ENCODE data around the gene ABCC1. TPM values are rescaled to one million over a fixed set of nuclear protein-coding genes. Genes with fewer than 3 reads are reported as not detected.

Gene ABCC1
- total and polyA plus RNA-seq, 2 donors from 2014 or later = 4.6 to 29.7 TPM

DNA sequence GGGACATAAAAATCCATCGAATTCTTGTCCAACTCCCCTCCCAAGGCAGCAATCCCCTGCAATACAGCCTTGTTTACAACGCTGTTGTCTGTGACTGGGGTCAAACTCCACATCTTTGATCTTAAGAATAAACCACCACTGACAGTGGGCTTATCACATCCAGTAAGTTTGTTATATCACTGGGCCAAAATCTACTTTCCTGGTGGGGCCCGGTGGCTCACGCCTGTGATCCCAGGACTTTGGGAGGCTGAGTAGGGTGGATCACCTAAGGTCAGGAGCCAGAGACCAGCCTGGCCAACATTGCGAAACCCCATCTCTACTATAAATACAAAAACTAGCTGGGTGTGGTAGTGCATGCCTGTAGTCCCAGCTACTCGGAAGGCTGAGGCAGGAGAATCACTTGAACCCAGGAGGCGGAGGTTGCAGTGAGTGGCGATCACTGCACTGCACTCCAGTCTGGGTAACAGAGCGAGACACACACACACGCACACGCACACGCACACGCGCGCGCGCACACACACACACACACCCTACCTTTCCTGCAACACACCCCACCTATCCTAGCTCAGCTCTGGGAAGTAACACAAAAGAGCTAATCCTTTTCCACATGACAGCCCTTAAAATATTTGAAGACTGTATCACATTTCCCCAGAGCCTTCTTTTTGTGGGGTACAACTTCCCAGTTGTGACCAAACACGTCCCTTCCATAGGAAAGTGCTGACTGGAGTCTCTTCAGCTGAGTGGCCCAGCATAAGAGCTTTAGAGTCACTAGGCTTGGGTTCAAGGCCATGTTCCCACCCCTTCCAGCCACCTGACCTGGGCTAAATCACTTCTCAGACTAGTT is 20.9 kb upstream of the ABCC1 start:
- FAIRE-seq = no peak
- intact Hi-C loops (cut with DNase I) = no loop called here
- DNase-seq = peak in 2 of 5 donors; percentile 19 to 28

GRCh38 chr16:15932939-15933338 is 16.5 kb upstream of the ABCC1 start:
- Histone ChIP-seq H3K27me3 (ENCODE audit: control insufficient read depth, insufficient read depth, low read length) (no peaks in the 10 kb centered on the region), H3K27ac (ENCODE audit: low read depth in 2 of 2, low read length in 2 of 2) (no peak overlapping the region), H3K9ac (ENCODE audit: low read length in 3 of 3) (no peak overlapping the region), H3K4me1 (ENCODE audit: control insufficient read depth in 2 of 3, insufficient read depth in 2 of 3, low read depth in 1 of 3, low read length in 3 of 3) (no peaks in the 10 kb centered on the region), H3K4me3 (ENCODE audit: low read length in 3 of 3) (no peak overlapping the region), H3K9me3 (ENCODE audit: control insufficient read depth in 2 of 3, insufficient read depth in 1 of 3, low read length in 3 of 3) (no peaks in the 10 kb centered on the region), H3K36me3 (ENCODE audit: control insufficient read depth in 2 of 3, insufficient read depth in 3 of 3, low read length in 3 of 3) (no peaks in the 10 kb centered on the region)
- FAIRE-seq = no peak
- TF ChIP-seq, protein P1, sequence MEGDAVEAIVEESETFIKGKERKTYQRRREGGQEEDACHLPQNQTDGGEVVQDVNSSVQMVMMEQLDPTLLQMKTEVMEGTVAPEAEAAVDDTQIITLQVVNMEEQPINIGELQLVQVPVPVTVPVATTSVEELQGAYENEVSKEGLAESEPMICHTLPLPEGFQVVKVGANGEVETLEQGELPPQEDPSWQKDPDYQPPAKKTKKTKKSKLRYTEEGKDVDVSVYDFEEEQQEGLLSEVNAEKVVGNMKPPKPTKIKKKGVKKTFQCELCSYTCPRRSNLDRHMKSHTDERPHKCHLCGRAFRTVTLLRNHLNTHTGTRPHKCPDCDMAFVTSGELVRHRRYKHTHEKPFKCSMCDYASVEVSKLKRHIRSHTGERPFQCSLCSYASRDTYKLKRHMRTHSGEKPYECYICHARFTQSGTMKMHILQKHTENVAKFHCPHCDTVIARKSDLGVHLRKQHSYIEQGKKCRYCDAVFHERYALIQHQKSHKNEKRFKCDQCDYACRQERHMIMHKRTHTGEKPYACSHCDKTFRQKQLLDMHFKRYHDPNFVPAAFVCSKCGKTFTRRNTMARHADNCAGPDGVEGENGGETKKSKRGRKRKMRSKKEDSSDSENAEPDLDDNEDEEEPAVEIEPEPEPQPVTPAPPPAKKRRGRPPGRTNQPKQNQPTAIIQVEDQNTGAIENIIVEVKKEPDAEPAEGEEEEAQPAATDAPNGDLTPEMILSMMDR (IDR thresholded peaks at IDR 0.05; ENCODE audit: borderline replicate concordance, extremely low read depth, insufficient read depth) = no peak
- no peak for DNase-seq
- intact Hi-C loops (cut with DNase I) = no loop called here

More for the DNA sequence above, 20.9 kb upstream of the ABCC1 start:
- Histone ChIP-seq H3K27me3 (ENCODE audit: control insufficient read depth, insufficient read depth, low read length) (no peaks in the 10 kb centered on the region), H3K27ac (ENCODE audit: low read depth in 2 of 2, low read length in 2 of 2) (no peak overlapping the region), H3K9me3 (ENCODE audit: control insufficient read depth in 2 of 3, insufficient read depth in 1 of 3, low read length in 3 of 3) (no peaks in the 10 kb centered on the region), H3K4me3 (ENCODE audit: low read length in 3 of 3) (no peak overlapping the region), H3K36me3 (ENCODE audit: control insufficient read depth in 2 of 3, insufficient read depth in 3 of 3, low read length in 3 of 3) (no peaks in the 10 kb centered on the region), H3K4me1 (ENCODE audit: control insufficient read depth in 2 of 3, insufficient read depth in 2 of 3, low read depth in 1 of 3, low read length in 3 of 3) (no peaks in the 10 kb centered on the region), H3K9ac (ENCODE audit: low read length in 3 of 3) (no peak overlapping the region)
- TF ChIP-seq, protein P1 (IDR thresholded peaks at IDR 0.05; ENCODE audit: borderline replicate concordance, extremely low read depth, insufficient read depth) = no peak

- TF ChIP-seq, protein P1 (IDR thresholded peaks at IDR 0.05; ENCODE audit: borderline replicate concordance, extremely low read depth, insufficient read depth) = no peak
- Histone ChIP-seq H3K27ac (ENCODE audit: low read depth in 2 of 2, low read length in 2 of 2) (no peak overlapping the region), H3K9me3 (ENCODE audit: control insufficient read depth in 2 of 3, insufficient read depth in 1 of 3, low read length in 3 of 3) (no peaks in the 10 kb centered on the region), H3K4me3 (ENCODE audit: low read length in 3 of 3) (no peak overlapping the region), H3K27me3 (ENCODE audit: control insufficient read depth, insufficient read depth, low read length) (no peaks in the 10 kb centered on the region), H3K9ac (ENCODE audit: low read length in 3 of 3) (no peak overlapping the region), H3K4me1 (ENCODE audit: control insufficient read depth in 2 of 3, insufficient read depth in 2 of 3, low read depth in 1 of 3, low read length in 3 of 3) (no peaks in the 10 kb centered on the region), H3K36me3 (ENCODE audit: control insufficient read depth in 2 of 3, insufficient read depth in 3 of 3, low read length in 3 of 3) (no peaks in the 10 kb centered on the region)
- FAIRE-seq (no peak), DNase-seq (no peak)
- intact Hi-C loops (cut with DNase I) = no loop called here
These were observed 15.6 kb upstream of the ABCC1 start for GRCh38 chr16:15933781-15934180.

Data from kidney (tissue), 14 donors.